CD14-positive monocyte (primary cell): ENCODE results near the gene MLN. TPM values are rescaled to one million over a fixed set of nuclear protein-coding genes. Genes with fewer than 3 reads are reported as not detected.

Source experiments
- DNase-seq, 3 donors: peaks; one replicate each; pipeline ENCODE4 v3.0.0-alpha.2; 2011 to 2022
- H2AFZ ChIP-seq: 2 replicates; pipeline ENCODE4 v1.6.0; 2012; ENCODE audit warnings: mild to moderate bottlenecking, low read depth, low read length, inconsistent platforms; ENCODE audit not compliant: insufficient read depth, poor library complexity, severe bottlenecking
- H3K27ac ChIP-seq, 2 donors: 1 replicate in 1 of 2; 2 replicates in 1 of 2; pipeline ENCODE4 v1.5.1; 2012 to 2013; ENCODE audit warnings: low read length in 2 of 2, control low read depth in 1 of 2, inconsistent platforms in 1 of 2, low read depth in 1 of 2, mild to moderate bottlenecking in 1 of 2
- H3K27me3 ChIP-seq, 2 donors: one replicate each; pipeline versions ENCODE4 v1.6.0 to v1.6.1; 2011 to 2013; ENCODE audit warnings: low read length in 2 of 2; ENCODE audit not compliant: control insufficient read depth in 2 of 2, insufficient read depth in 2 of 2
- H3K36me3 ChIP-seq, 2 donors: replicated peaks in 1 of 2; 1 replicate in 1 of 2; 2 replicates in 1 of 2; pipeline versions ENCODE4 v1.5.1 to v1.6.1; 2012 to 2013; ENCODE audit warnings: low read length in 2 of 2, control low read depth in 1 of 2, inconsistent platforms in 1 of 2, mild to moderate bottlenecking in 1 of 2; ENCODE audit not compliant: insufficient read depth in 2 of 2, control insufficient read depth in 1 of 2
- H3K4me1 ChIP-seq, 2 donors: 1 replicate in 1 of 2; 2 replicates in 1 of 2; pipeline versions ENCODE4 v1.5.1 to v1.6.1; 2012 to 2013; ENCODE audit warnings: low read length in 2 of 2, control low read depth in 1 of 2, inconsistent platforms in 1 of 2, mild to moderate bottlenecking in 1 of 2, moderate library complexity in 1 of 2; ENCODE audit not compliant: insufficient read depth in 2 of 2, control insufficient read depth in 1 of 2
- H3K4me2 ChIP-seq: replicated peaks from 2 replicates; pipeline ENCODE3; 2012; ENCODE audit warnings: low read length, moderate library complexity, mild to moderate bottlenecking; ENCODE audit not compliant: poor library complexity, severe bottlenecking; ENCODE audit errors: extremely low read depth
- H3K4me3 ChIP-seq, 3 experiments: fragments of 200-600 bp in 1 of 3; sonication (generic) in 1 of 3; replicated peaks in 1 of 3; 1 replicate in 2 of 3; 2 replicates in 1 of 3; pipeline ENCODE4 v1.5.1; 2011 to 2013; ENCODE audit warnings: low read length in 3 of 3, mild to moderate bottlenecking in 3 of 3, control low read depth in 2 of 3, low read depth in 2 of 3, inconsistent platforms in 1 of 3, moderate library complexity in 1 of 3
- H3K79me2 ChIP-seq: 2 replicates; pipeline ENCODE4 v1.6.0; 2012; ENCODE audit warnings: mild to moderate bottlenecking, control low read depth, inconsistent platforms, low read length, moderate library complexity; ENCODE audit not compliant: insufficient read depth
- H3K9ac ChIP-seq: 2 replicates; pipeline ENCODE4 v1.6.0; 2017; ENCODE audit warnings: low read length, mild to moderate bottlenecking; ENCODE audit not compliant: insufficient read depth, poor library complexity, severe bottlenecking
- H3K9me3 ChIP-seq, 2 donors: replicated peaks in 1 of 2; 1 replicate in 1 of 2; 2 replicates in 1 of 2; pipeline versions ENCODE4 v1.5.1 to v1.6.1; 2012 to 2013; ENCODE audit warnings: low read length in 2 of 2, control low read depth in 1 of 2; ENCODE audit not compliant: control insufficient read depth in 1 of 2, insufficient read depth in 1 of 2
- H4K20me1 ChIP-seq: 2 replicates; pipeline ENCODE4 v1.6.0; 2012; ENCODE audit warnings: mild to moderate bottlenecking, low read length, control low read depth, moderate library complexity; ENCODE audit not compliant: insufficient read depth
- H3K27ac Mint-ChIP-seq, 7 donors: one replicate each; pipeline ENCODE4 v1.8.0; 2020; ENCODE audit warnings: mild to moderate bottlenecking in 7 of 7, mixed read lengths in 7 of 7, moderate library complexity in 6 of 7, inconsistent platforms in 2 of 7
- H3K27me3 Mint-ChIP-seq, 3 donors: one replicate each; pipeline ENCODE4 v1.8.0; 2021 to 2022; ENCODE audit warnings: low read depth in 3 of 3, mild to moderate bottlenecking in 3 of 3, mixed read lengths in 3 of 3, moderate library complexity in 3 of 3, inconsistent platforms in 1 of 3
- H3K36me3 Mint-ChIP-seq, 2 donors: one replicate each; pipeline ENCODE4 v1.8.0; 2020; ENCODE audit warnings: mixed read lengths in 2 of 2, inconsistent platforms in 1 of 2, mild to moderate bottlenecking in 1 of 2
- H3K4me1 Mint-ChIP-seq: one replicate; pipeline ENCODE4 v1.8.0; 2020; ENCODE audit warnings: mild to moderate bottlenecking, mixed read lengths
- H3K4me3 Mint-ChIP-seq, 2 donors: one replicate each; pipeline ENCODE4 v1.8.0; 2020; ENCODE audit warnings: mild to moderate bottlenecking in 2 of 2, mixed read lengths in 2 of 2, moderate library complexity in 1 of 2
- H3K9me3 Mint-ChIP-seq, 7 donors: one replicate each; pipeline ENCODE4 v1.8.0; 2020 to 2022; ENCODE audit warnings: mixed read lengths in 7 of 7, mild to moderate bottlenecking in 6 of 7, moderate library complexity in 6 of 7, inconsistent platforms in 2 of 7
- CTCF ChIP-seq: fragments of 200-600 bp; IDR thresholded peaks from one replicate; pipeline ENCODE4 v1.8.0; 2022; ENCODE audit warnings: antibody characterized with exemption, mild to moderate bottlenecking
- WGBS: methylation state at CpG from one replicate; pipeline ENCODE4 v1.1.5; 2013; ENCODE audit warnings: missing lambda C conversion rate; ENCODE audit not compliant: insufficient coverage; 5-methylcytosine and 5-hydroxymethylcytosine counted together
- intact Hi-C, 2 donors: fragments of 100-400 bp; cut with micrococcal nuclease; formaldehyde crosslinking; loops; one replicate each; pipeline versions ENCODE4 v1.15.0 to v1.15.1; 2023
- polyA plus RNA-seq, 3 donors: library from polyadenylated mRNA; depleted of rRNA in 1 of 3; unstranded in 2 of 3; stranded (reverse) in 1 of 3; fragments of 300-500 nt in 2 of 3; fragments of >200 nt in 1 of 3; fragmentation: Illumina TruSeq in 2 of 3; gene quantifications; 1 replicate in 2 of 3; 2 replicates in 1 of 3; pipeline ENCODE4 v1.2.3, GENCODE V29; 2012 to 2021

MLN gene
- polyA plus RNA-seq, 3 donors = not detected

- no peaks in the 10 kb centered on the region for H3K4me1 Mint-ChIP-seq
- H3K36me3 Mint-ChIP-seq = no peaks in the 10 kb centered on the region
Observed at GRCh38 chr6:33800248-33800969, 3.4 kb downstream of the MLN start.

GRCh38 chr6:33799454-33800113, 4.2 kb downstream of the MLN start:
- Histone ChIP-seq H3K4me1 (no peaks in the 10 kb centered on the region), H3K9ac (no peak overlapping the region), H3K9me3 (no peaks in the 10 kb centered on the region), H3K36me3 (no peaks in the 10 kb centered on the region), H2AFZ (no peak overlapping the region), H3K4me2 (no peak overlapping the region), H3K27ac (no peak overlapping the region), H3K79me2 (no peaks in the 10 kb centered on the region), H4K20me1 (no peaks in the 10 kb centered on the region), H3K4me3 (no peak overlapping the region), H3K27me3 (peaks cover 0 to 2% of the 10 kb centered on the region in 2 donors)
- Mint-ChIP-seq H3K27ac (no peak overlapping the region), H3K36me3 (no peaks in the 10 kb centered on the region), H3K27me3 (peaks cover 16 to 29% (median 19%) of the 10 kb centered on the region in 3 donors), H3K4me1 (no peaks in the 10 kb centered on the region), H3K9me3 (no peaks in the 10 kb centered on the region), H3K4me3 (no peak overlapping the region)
- intact Hi-C loops = no loop called here
- no peak for DNase-seq
- no peak for TF ChIP-seq CTCF
- WGBS = 88% methylated on average over 1 of the region's 4 CpGs

More at GRCh38 chr6:33800248-33800969, 3.4 kb downstream of the MLN start:
- Mint-ChIP-seq H3K27me3 (peaks cover 17 to 27% (median 20%) of the 10 kb centered on the region in 3 donors), H3K4me3 (no peak overlapping the region), H3K9me3 (no peaks in the 10 kb centered on the region), H3K27ac (no peak overlapping the region)
- Histone ChIP-seq H3K4me2 (no peak overlapping the region), H3K79me2 (no peaks in the 10 kb centered on the region), H2AFZ (no peak overlapping the region), H3K36me3 (no peaks in the 10 kb centered on the region), H4K20me1 (no peaks in the 10 kb centered on the region), H3K9ac (no peak overlapping the region), H3K4me1 (no peaks in the 10 kb centered on the region), H3K9me3 (no peaks in the 10 kb centered on the region), H3K27ac (no peak overlapping the region), H3K4me3 (no peak overlapping the region), H3K27me3 (peaks cover 0 to 2% of the 10 kb centered on the region in 2 donors)
- intact Hi-C loops = no loop called here
- 92% methylated on average over 13 of the region's 13 CpGs for WGBS
- TF ChIP-seq CTCF = no peak
- no peak for DNase-seq
